A673 (cell line): ENCODE results near the gene SHISA2. TPM values are rescaled to one million over a fixed set of nuclear protein-coding genes. Genes with fewer than 3 reads are reported as not detected.

Experiments used
- BruUV-seq: library from RNA; stranded (reverse); fragments of 400-500 nt; replicated peaks from 2 replicates; lab custom pipeline; 2021; lab: Mats Ljungman, UMichigan
- CTCF ChIA-PET: fragments of 300-600 bp; sonication (Branson Sonifier 250); formaldehyde crosslinking; loops from one replicate; lab custom pipeline; 2022; ENCODE audit warnings: antibody characterized with exemption; lab: Charles Lee
- POLR2A ChIA-PET: fragments of 300-600 bp; sonication (Branson Sonifier 250); formaldehyde crosslinking; loops from one replicate; lab custom pipeline; 2022; ENCODE audit warnings: antibody characterized with exemption; ENCODE audit not compliant: low non-redundant PET; lab: Charles Lee
- DNase-seq: peaks from one replicate; pipeline ENCODE4 v3.0.0-alpha.2; 2015; ENCODE audit warnings: low spot score
- H3K27ac ChIP-seq: fragments of 200-600 bp; sonication (generic); 2 replicates; pipeline ENCODE4 v1.5.1; 2016; ENCODE audit warnings: mixed run types, low read depth, mild to moderate bottlenecking, mixed read lengths, antibody characterized with exemption, low read length; ENCODE audit not compliant: poor library complexity, severe bottlenecking
- H3K27me3 ChIP-seq: fragments of 200-600 bp; sonication (generic); replicated peaks from 2 replicates; pipeline ENCODE4 v1.6.1; 2017; ENCODE audit warnings: mixed run types, low read depth, mild to moderate bottlenecking, mixed read lengths, antibody characterized with exemption, low read length; ENCODE audit not compliant: insufficient read depth, poor library complexity
- H3K36me3 ChIP-seq: fragments of 200-600 bp; sonication (generic); 2 replicates; pipeline ENCODE4 v1.6.1; 2016; ENCODE audit warnings: mixed run types, mild to moderate bottlenecking, mixed read lengths, antibody characterized with exemption, low read length; ENCODE audit not compliant: insufficient read depth, poor library complexity, severe bottlenecking
- H3K4me1 ChIP-seq: fragments of 200-600 bp; sonication (generic); 2 replicates; pipeline ENCODE4 v1.6.1; 2017; ENCODE audit warnings: mixed run types, mild to moderate bottlenecking, mixed read lengths, antibody characterized with exemption, low read length; ENCODE audit not compliant: insufficient read depth, poor library complexity, severe bottlenecking
- H3K4me3 ChIP-seq: fragments of 200-600 bp; sonication (generic); 2 replicates; pipeline ENCODE4 v1.5.1; 2016; ENCODE audit warnings: low read depth, mixed run types, mild to moderate bottlenecking, mixed read lengths, low read length; ENCODE audit not compliant: poor library complexity, severe bottlenecking
- H3K9me3 ChIP-seq: fragments of 200-600 bp; sonication (generic); 2 replicates; pipeline ENCODE4 v1.6.1; 2016; ENCODE audit warnings: mixed run types, low read depth, mild to moderate bottlenecking, mixed read lengths, antibody characterized with exemption, low read length; ENCODE audit not compliant: poor library complexity, severe bottlenecking
- CTCF ChIP-seq: fragments of 300-800, 200-600 bp; sonication (generic); conservative IDR thresholded peaks from 2 replicates; pipeline ENCODE4 v1.5.1; 2017; ENCODE audit warnings: low read depth, mild to moderate bottlenecking, antibody characterized with exemption, low read length, moderate library complexity, mixed read lengths
- EZH2 ChIP-seq: fragments of 200-600 bp; sonication (generic); IDR thresholded peaks from 2 replicates; pipeline ENCODE4 v1.6.1; 2017; ENCODE audit warnings: borderline replicate concordance, low read depth, mild to moderate bottlenecking, mixed read lengths, antibody characterized with exemption, low read length; ENCODE audit not compliant: poor library complexity, severe bottlenecking
- intact Hi-C: fragments of 100-400 bp; cut with micrococcal nuclease; formaldehyde crosslinking; loops from one replicate; pipeline ENCODE4 v1.10.0; 2022; ENCODE audit not compliant: unreplicated experiment
- total RNA-seq: library from RNA; stranded (reverse); gene quantifications from 2 replicates; pipeline ENCODE4 v1.2.3, GENCODE V29; 2021

The SHISA2 gene
- total RNA-seq, 1 experiment from 2014 or later = 1.2 TPM

GRCh38 chr13:26011996-26012821 lies 39.6 kb downstream of the SHISA2 start:
- POLR2A ChIA-PET = no interaction called here
- TF ChIP-seq EZH2 = no peak
- no peak for TF ChIP-seq CTCF

DNA sequence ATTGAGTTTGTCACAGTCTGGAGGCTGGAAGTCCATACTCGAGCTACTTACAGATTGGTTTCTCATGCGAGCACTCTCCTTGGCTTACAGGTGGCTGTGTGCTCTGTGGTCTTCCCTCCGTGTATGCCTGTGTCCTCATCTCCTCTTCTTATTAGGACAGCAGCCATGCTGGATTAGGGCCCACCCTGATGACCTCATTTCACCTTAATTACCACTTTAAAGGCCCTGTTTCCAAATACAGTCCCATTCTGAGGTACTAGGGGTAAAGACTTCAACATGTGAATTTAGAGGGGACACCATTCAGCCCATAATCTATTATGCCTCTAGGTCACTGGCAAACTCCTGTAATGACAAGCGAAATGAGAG lies 40.6 kb downstream of the SHISA2 start:
- H3K27ac ChIP-seq = no peak overlapping the region
- DNase-seq = no peak
- peaks cover 14% of the 10 kb centered on the region for H3K4me1 ChIP-seq
- H3K4me3 ChIP-seq = no peak overlapping the region
- CTCF ChIA-PET = no interaction called here
- no TSS peak for BruUV-seq
- H3K9me3 ChIP-seq = peaks cover 4% of the 10 kb centered on the region
- TF ChIP-seq EZH2 (no peak), CTCF (no peak)
- H3K36me3 ChIP-seq = no peaks in the 10 kb centered on the region
- no peaks in the 10 kb centered on the region for H3K27me3 ChIP-seq
- POLR2A ChIA-PET = no interaction called here
- intact Hi-C loops = no loop called here

More at GRCh38 chr13:26011996-26012821, 39.6 kb downstream of the SHISA2 start:
- no TSS peak for BruUV-seq
- H3K9me3 ChIP-seq = peaks cover 4% of the 10 kb centered on the region
- H3K27me3 ChIP-seq = no peaks in the 10 kb centered on the region
- peaks cover 22% of the 10 kb centered on the region for H3K4me1 ChIP-seq
- no peak overlapping the region for H3K27ac ChIP-seq
- peak; percentile 25 for DNase-seq
- H3K4me3 ChIP-seq = peak overlapping the region; percentile 15
- no peaks in the 10 kb centered on the region for H3K36me3 ChIP-seq
- intact Hi-C loops = no loop called here
- CTCF ChIA-PET = no interaction called here

- Histone ChIP-seq H3K4me3 (no peak overlapping the region), H3K9me3 (peaks cover 4% of the 10 kb centered on the region), H3K27ac (no peak overlapping the region), H3K4me1 (peaks cover 8% of the 10 kb centered on the region), H3K27me3 (no peaks in the 10 kb centered on the region), H3K36me3 (no peaks in the 10 kb centered on the region)
- BruUV-seq = no TSS peak
- TF ChIP-seq CTCF (no peak), EZH2 (no peak)
- ChIA-PET CTCF (no interaction called here), POLR2A (interaction anchor here (0.6 kb wide), 1 partner anchor 1475 kb away, joined by 5 read pairs; no protein-coding TSS in a partner anchor)
- no peak for DNase-seq
- intact Hi-C loops = no loop called here
These were observed 41.2 kb downstream of the SHISA2 start for GRCh38 chr13:26010487-26011207.
